ENCODE measurements around the gene CPHXL. TPM values are rescaled to one million over a fixed set of nuclear protein-coding genes. Genes with fewer than 3 reads are reported as not detected.

Gene CPHXL
- total and polyA plus RNA-seq, 10 donors = not detected

- Histone ChIP-seq H3K36me3 (peaks cover 0 to 3% (median 0%) of the 10 kb centered on the region in 6 donors), H3K4me3 (no peak overlapping the region), H3K4me1 (no peaks in the 10 kb centered on the region), H3K9me3 (peaks cover 5 to 37% (median 28%) of the 10 kb centered on the region in 8 donors), H3K27me3 (replicated peaks in 1 of 7) (no peaks in the 10 kb centered on the region), H3K27ac (no peak overlapping the region)
- TF ChIP-seq POLR2AphosphoS5 (IDR thresholded peaks at IDR 0.05) (no peak), CTCF (IDR thresholded peaks at IDR 0.05 in 8 of 11, conservative IDR thresholded peaks at IDR 0.05 in 3 of 11) (no peak), POLR2A (IDR thresholded peaks at IDR 0.05) (no peak)
- DNase-seq = no peak
- 94 to 99% (median 99%) methylated on average over 2 of the region's 2 CpGs for WGBS, 5 donors
- intact Hi-C loops (cut with DNase I; ENCODE audit: low total_unique reads) = no loop called here
These were observed 15.9 kb downstream of the CPHXL start for GRCh38 chr16:75710344-75710743.

GRCh38 chr16:75703306-75703705 is 23.0 kb downstream of the CPHXL start:
- WGBS, 5 donors = 84 to 97% (median 94%) methylated on average over 4 of the region's 4 CpGs
- Histone ChIP-seq H3K4me3 (no peak overlapping the region), H3K36me3 (no peaks in the 10 kb centered on the region), H3K4me1 (no peaks in the 10 kb centered on the region), H3K9me3 (peaks cover 0 to 4% (median 0%) of the 10 kb centered on the region in 8 donors), H3K27me3 (replicated peaks in 1 of 7) (no peaks in the 10 kb centered on the region), H3K27ac (no peak overlapping the region)
- intact Hi-C loops (cut with DNase I; ENCODE audit: low total_unique reads) = no loop called here
- DNase-seq = no peak
- TF ChIP-seq POLR2A (IDR thresholded peaks at IDR 0.05) (no peak), CTCF (IDR thresholded peaks at IDR 0.05 in 8 of 11, conservative IDR thresholded peaks at IDR 0.05 in 3 of 11) (no peak), POLR2AphosphoS5 (IDR thresholded peaks at IDR 0.05) (no peak)

GRCh38 chr16:75702242-75702641 is 24.0 kb downstream of the CPHXL start:
- Histone ChIP-seq H3K4me1 (no peaks in the 10 kb centered on the region), H3K9me3 (no peaks in the 10 kb centered on the region), H3K4me3 (no peak overlapping the region), H3K27ac (no peak overlapping the region), H3K36me3 (no peaks in the 10 kb centered on the region), H3K27me3 (replicated peaks in 1 of 7) (no peaks in the 10 kb centered on the region)
- no peak for TF ChIP-seq POLR2AphosphoS5 (IDR thresholded peaks at IDR 0.05)
- no peak for TF ChIP-seq CTCF (IDR thresholded peaks at IDR 0.05 in 8 of 11, conservative IDR thresholded peaks at IDR 0.05 in 3 of 11)
- TF ChIP-seq POLR2A (IDR thresholded peaks at IDR 0.05) = no peak
- no peak for DNase-seq
- intact Hi-C loops (cut with DNase I; ENCODE audit: low total_unique reads) = no loop called here
- WGBS, 5 donors = 62 to 90% (median 70%) methylated on average over 2 of the region's 2 CpGs

GRCh38 chr16:75701361-75701760 is 24.9 kb downstream of the CPHXL start, which contains the start of gene DUXB:
Gene DUXB, minus strand, starts transcription at chr16:75701461. Its CDS starts 43 bp downstream, at chr16:75701418.
- 81 to 96% (median 90%) methylated on average over 5 of the region's 5 CpGs for WGBS, 5 donors
- H3K9me3 ChIP-seq = no peaks in the 10 kb centered on the region
- intact Hi-C loops (cut with DNase I; ENCODE audit: low total_unique reads) = no loop called here
- no peak within 1 kb of the TSS for H3K4me3 ChIP-seq
- no peaks in the 10 kb centered on the region for H3K4me1 ChIP-seq
- no peak for DNase-seq
- TF ChIP-seq POLR2AphosphoS5 (IDR thresholded peaks at IDR 0.05) = no peak
- no peak for TF ChIP-seq CTCF (IDR thresholded peaks at IDR 0.05 in 8 of 11, conservative IDR thresholded peaks at IDR 0.05 in 3 of 11)
- TF ChIP-seq POLR2A (IDR thresholded peaks at IDR 0.05) = no peak
- H3K27ac ChIP-seq = no peak within 1 kb of the TSS
- no peaks in the 10 kb centered on the region for H3K27me3 ChIP-seq (replicated peaks in 1 of 7)
- no peaks in the 10 kb centered on the region for H3K36me3 ChIP-seq

Data from spleen (tissue), 11 donors.